LNCaP clone FGC (cell line): ENCODE measurements around the gene SLCO3A1.

Experiments used
- DNase-seq: peaks from one replicate; pipeline ENCODE4 v3.0.0-alpha.2; 2011; ENCODE audit warnings: low read depth
- H3K4me3 ChIP-seq: 2 replicates; pipeline ENCODE4 v1.5.1; 2011; ENCODE audit warnings: mild to moderate bottlenecking, low read depth, low read length, control low read depth
- TF ChIP-seq, protein P1 (sequence below): IDR thresholded peaks from 2 replicates; pipeline ENCODE4 v1.5.1; 2012; ENCODE audit warnings: mild to moderate bottlenecking; ENCODE audit not compliant: control insufficient read depth, insufficient read depth; ENCODE audit errors: extremely low read depth

Gene SLCO3A1

DNA sequence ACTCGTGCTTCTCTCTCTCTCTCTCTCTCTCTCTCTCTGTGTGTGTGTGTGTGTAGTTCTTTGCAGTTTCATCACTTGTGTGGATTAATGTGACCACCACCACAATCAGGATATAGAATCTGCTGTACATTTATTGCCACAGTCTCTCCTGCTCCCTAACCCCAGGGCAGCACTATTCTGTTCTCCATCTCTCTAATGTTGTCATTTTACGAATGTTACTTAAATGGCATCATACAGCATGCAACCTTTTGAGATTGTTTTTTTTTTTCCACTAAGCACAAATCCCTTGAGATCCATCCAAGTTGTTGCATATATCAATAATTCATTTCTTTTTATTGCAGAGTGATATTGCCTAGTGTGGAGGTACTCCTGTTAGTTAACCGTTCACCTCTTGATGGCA, 26.9 kb downstream of the SLCO3A1 start:
- no peak for DNase-seq
- TF ChIP-seq, protein P1, sequence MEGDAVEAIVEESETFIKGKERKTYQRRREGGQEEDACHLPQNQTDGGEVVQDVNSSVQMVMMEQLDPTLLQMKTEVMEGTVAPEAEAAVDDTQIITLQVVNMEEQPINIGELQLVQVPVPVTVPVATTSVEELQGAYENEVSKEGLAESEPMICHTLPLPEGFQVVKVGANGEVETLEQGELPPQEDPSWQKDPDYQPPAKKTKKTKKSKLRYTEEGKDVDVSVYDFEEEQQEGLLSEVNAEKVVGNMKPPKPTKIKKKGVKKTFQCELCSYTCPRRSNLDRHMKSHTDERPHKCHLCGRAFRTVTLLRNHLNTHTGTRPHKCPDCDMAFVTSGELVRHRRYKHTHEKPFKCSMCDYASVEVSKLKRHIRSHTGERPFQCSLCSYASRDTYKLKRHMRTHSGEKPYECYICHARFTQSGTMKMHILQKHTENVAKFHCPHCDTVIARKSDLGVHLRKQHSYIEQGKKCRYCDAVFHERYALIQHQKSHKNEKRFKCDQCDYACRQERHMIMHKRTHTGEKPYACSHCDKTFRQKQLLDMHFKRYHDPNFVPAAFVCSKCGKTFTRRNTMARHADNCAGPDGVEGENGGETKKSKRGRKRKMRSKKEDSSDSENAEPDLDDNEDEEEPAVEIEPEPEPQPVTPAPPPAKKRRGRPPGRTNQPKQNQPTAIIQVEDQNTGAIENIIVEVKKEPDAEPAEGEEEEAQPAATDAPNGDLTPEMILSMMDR = no peak
- H3K4me3 ChIP-seq = no peak overlapping the region

GRCh38 chr15:91881569-91882297, 28.2 kb downstream of the SLCO3A1 start:
- no peak overlapping the region for H3K4me3 ChIP-seq
- TF ChIP-seq, protein P1 = no peak
- no peak for DNase-seq

DNA sequence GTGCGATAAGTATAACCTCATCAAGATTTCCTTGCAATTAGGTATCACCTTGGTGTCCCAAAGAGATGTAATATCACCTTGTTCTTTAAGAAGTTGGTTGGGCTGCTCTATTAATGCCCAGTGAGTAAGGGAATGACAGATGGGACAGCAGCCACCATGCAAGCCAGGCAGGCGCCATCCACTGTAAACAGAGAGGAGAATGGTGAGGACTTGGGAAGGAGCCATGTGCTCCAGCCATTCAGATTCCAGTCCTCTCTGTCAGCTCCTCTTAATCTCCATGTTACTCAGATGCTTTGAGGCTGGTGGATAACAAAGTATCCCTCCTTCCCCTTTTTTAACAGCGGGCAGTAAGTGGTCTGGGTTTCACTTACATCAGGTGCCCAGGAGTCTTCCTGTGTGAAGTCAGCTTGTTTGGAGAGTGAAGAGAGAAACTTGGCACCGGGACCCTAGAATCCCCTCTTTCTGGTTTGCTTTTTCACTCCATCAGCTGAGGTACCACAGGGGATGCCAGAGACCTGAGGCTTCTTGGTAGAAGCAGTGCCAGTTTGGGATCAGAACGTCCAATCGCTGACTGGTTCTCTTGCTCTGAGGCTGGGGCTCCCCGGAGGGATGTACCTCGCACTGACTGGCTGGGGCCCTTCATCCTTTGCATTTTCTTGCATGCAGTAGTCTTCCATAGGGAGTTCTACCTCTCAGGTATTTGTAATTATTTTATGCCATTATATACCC, 29.5 kb downstream of the SLCO3A1 start:
- DNase-seq = no peak
- no peak overlapping the region for H3K4me3 ChIP-seq
- TF ChIP-seq, protein P1 = no peak

- no peak for DNase-seq
- TF ChIP-seq, protein P1 = no peak
- H3K4me3 ChIP-seq = no peak overlapping the region
These were observed 31.1 kb downstream of the SLCO3A1 start for GRCh38 chr15:91884606-91885005.

DNA sequence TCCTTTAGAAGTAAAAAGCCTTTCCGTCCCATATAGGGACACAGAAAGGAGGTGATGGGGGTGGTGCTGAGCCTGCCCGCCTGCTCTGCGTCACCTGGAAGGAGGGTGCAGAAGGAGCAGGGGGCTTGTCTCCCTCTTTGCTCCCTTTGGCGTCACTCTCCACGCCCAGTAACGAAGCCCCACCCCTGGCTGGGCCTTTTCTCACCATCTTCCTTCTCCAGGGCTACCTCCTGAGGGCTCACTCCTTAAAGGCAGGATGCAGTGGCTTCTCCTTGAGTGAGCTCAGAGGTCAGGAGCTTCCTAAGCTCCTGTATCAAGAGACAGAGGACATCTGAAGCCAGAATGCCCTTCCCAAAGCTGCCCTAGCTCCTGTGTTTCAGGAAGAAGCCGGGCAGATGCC, 31.5 kb downstream of the SLCO3A1 start:
- TF ChIP-seq, protein P1 = no peak
- no peak overlapping the region for H3K4me3 ChIP-seq
- DNase-seq = no peak

GRCh38 chr15:91885714-91886270, 32.3 kb downstream of the SLCO3A1 start:
- no peak for DNase-seq
- TF ChIP-seq, protein P1 = no peak
- no peak overlapping the region for H3K4me3 ChIP-seq
